ENCODE measurements around the gene CTNND2.

DNA sequence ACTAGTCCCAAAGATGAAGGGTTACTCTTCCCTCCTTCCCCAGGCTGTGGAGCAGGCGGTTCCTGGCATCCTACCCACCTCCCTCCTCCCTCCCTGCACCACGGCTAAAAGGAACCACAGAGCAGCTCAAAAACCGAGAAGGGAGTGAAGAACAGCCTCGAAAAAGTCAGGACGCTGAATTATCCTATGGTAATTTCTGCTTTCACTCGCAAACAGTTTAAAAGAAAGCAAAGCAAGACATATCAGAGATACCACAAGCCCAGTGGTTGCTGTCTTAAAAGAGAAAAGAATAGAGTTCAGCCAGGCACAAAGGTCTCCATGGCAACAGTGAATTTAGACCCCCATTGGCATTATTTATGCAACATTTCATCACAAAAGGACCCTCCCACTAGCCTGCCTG is 315.4 kb downstream of the CTNND2 start:
- TF ChIP-seq, protein P1, sequence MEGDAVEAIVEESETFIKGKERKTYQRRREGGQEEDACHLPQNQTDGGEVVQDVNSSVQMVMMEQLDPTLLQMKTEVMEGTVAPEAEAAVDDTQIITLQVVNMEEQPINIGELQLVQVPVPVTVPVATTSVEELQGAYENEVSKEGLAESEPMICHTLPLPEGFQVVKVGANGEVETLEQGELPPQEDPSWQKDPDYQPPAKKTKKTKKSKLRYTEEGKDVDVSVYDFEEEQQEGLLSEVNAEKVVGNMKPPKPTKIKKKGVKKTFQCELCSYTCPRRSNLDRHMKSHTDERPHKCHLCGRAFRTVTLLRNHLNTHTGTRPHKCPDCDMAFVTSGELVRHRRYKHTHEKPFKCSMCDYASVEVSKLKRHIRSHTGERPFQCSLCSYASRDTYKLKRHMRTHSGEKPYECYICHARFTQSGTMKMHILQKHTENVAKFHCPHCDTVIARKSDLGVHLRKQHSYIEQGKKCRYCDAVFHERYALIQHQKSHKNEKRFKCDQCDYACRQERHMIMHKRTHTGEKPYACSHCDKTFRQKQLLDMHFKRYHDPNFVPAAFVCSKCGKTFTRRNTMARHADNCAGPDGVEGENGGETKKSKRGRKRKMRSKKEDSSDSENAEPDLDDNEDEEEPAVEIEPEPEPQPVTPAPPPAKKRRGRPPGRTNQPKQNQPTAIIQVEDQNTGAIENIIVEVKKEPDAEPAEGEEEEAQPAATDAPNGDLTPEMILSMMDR (IDR thresholded peaks at IDR 0.05): no peak
- TF ChIP-seq POLR2A (IDR thresholded peaks at IDR 0.05): no peak
